ENCODE measurements around the gene SPIRE2. TPM values are rescaled to one million over a fixed set of nuclear protein-coding genes. Genes with fewer than 3 reads are reported as not detected.
"Not testable (repeated sequence)": the region's sequence is repeated elsewhere in the genome, so short reads cannot be mapped to it uniquely, and the experiment has no call there.

SPIRE2 gene
- total RNA-seq, 1 experiment from 2014 or later, result 21.7 TPM

DNA sequence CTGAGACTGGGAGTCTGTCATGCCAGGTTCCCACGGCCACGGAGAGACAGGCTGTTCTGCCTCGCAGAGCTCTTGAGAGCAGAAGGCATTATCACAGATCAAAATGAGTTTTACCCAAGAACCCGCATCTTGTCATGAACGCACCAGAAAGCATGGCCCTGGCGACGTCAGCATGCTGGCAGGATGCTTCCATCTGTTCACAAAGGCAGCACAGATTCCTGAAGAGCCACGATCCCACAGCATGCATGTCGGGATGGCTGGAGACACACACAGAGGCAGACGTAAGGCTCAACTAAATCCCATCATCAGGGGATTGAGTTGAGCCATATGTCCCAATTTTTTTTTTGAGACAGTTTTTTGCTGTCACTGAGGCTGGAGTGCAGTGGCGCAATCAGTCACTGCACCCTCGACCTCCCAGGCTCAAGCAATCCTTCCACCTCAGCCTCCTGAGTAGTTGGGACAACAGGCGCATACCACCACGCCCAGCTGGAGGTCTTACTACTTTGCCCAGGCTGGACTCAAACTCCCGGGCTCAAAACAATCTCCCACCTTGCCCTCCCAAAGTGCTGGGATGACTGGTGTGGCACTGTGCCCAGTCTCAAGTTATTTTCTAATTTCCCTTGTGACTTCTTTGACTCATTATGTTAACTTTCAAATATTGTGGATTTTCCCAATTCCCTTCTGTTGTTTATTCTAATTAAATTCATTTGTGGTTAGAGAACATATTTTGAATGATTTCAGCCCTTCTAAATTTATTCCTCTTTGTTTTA is 23.0 kb upstream of the SPIRE2 start:
- Histone ChIP-seq H3K36me3 (ENCODE audit: control insufficient read depth, insufficient read depth, low read length) (peaks cover 2% of the 10 kb centered on the region), H3K4me1 (ENCODE audit: control insufficient read depth, insufficient read depth, low read length) (no peaks in the 10 kb centered on the region), H3K27ac (ENCODE audit: low read length) (no peak overlapping the region), H3K27me3 (ENCODE audit: control insufficient read depth, insufficient read depth, low read length) (no peaks in the 10 kb centered on the region), H3K4me3 (ENCODE audit: low read depth in 2 of 2, low read length in 2 of 2) (no peak overlapping the region), H3K9me3 (ENCODE audit: control insufficient read depth, insufficient read depth, low read depth, low read length) (no peaks in the 10 kb centered on the region)
- ATAC-seq (no peak), DNase-seq (ENCODE audit: low read depth, low spot score) (no peak)
- ChIA-PET CTCF (no interaction called here), POLR2A (no interaction called here)
- no TSS peak for BruUV-seq (replicated peaks)
- in situ Hi-C loops (cut with HindIII; ENCODE audit: low pct_unique_long_range_greater_than_20kb, low sequenced_read_pairs), result no loop called here
- TF ChIP-seq POLR2AphosphoS5 (IDR thresholded peaks at IDR 0.05; ENCODE audit: low read depth, low read length), result no peak
- TF ChIP-seq TCF7L2 (IDR thresholded peaks at IDR 0.05; ENCODE audit: low read depth, low read length), result no peak
- TF ChIP-seq, protein P1, sequence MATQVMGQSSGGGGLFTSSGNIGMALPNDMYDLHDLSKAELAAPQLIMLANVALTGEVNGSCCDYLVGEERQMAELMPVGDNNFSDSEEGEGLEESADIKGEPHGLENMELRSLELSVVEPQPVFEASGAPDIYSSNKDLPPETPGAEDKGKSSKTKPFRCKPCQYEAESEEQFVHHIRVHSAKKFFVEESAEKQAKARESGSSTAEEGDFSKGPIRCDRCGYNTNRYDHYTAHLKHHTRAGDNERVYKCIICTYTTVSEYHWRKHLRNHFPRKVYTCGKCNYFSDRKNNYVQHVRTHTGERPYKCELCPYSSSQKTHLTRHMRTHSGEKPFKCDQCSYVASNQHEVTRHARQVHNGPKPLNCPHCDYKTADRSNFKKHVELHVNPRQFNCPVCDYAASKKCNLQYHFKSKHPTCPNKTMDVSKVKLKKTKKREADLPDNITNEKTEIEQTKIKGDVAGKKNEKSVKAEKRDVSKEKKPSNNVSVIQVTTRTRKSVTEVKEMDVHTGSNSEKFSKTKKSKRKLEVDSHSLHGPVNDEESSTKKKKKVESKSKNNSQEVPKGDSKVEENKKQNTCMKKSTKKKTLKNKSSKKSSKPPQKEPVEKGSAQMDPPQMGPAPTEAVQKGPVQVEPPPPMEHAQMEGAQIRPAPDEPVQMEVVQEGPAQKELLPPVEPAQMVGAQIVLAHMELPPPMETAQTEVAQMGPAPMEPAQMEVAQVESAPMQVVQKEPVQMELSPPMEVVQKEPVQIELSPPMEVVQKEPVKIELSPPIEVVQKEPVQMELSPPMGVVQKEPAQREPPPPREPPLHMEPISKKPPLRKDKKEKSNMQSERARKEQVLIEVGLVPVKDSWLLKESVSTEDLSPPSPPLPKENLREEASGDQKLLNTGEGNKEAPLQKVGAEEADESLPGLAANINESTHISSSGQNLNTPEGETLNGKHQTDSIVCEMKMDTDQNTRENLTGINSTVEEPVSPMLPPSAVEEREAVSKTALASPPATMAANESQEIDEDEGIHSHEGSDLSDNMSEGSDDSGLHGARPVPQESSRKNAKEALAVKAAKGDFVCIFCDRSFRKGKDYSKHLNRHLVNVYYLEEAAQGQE (IDR thresholded peaks at IDR 0.05; ENCODE audit: insufficient read depth in 1 of 2, low read depth in 2 of 2, low read length in 1 of 2), result no peak
- TF ChIP-seq, protein P2, sequence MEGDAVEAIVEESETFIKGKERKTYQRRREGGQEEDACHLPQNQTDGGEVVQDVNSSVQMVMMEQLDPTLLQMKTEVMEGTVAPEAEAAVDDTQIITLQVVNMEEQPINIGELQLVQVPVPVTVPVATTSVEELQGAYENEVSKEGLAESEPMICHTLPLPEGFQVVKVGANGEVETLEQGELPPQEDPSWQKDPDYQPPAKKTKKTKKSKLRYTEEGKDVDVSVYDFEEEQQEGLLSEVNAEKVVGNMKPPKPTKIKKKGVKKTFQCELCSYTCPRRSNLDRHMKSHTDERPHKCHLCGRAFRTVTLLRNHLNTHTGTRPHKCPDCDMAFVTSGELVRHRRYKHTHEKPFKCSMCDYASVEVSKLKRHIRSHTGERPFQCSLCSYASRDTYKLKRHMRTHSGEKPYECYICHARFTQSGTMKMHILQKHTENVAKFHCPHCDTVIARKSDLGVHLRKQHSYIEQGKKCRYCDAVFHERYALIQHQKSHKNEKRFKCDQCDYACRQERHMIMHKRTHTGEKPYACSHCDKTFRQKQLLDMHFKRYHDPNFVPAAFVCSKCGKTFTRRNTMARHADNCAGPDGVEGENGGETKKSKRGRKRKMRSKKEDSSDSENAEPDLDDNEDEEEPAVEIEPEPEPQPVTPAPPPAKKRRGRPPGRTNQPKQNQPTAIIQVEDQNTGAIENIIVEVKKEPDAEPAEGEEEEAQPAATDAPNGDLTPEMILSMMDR (IDR thresholded peaks at IDR 0.05), result no peak
- no peak for TF ChIP-seq SIN3A (IDR thresholded peaks at IDR 0.05; ENCODE audit: borderline replicate concordance, insufficient read depth, low read depth, low read length)
- intact Hi-C loops (cut with micrococcal nuclease; ENCODE audit: unreplicated experiment), result no loop called here

DNA sequence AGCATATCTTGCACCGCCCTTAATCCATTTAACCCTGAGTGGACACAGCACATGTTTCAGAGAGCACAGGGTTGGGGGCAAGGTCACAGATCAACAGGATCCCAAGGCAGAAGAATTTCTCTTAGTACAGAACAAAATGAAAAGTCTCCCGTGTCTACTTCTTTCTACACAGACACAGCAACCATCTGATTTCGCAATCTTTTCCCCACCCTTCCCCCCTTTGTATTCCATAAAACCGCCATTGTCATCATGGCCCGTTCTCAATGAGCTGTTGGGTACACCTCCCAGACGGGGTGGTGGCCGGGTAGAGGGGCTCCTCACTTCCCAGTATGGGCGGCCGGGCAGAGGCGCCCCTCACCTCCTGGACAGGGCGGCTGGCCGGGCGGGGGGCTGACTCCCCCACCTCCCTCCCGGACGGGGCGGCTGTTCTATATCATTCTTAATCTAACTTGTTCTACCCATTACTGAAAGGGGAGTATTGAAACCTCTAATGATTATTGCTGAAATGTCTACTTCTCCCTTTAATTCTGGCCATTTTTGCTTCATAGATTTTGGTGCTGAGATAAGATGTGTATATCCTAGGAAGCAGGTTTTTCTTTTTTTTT is 21.6 kb upstream of the SPIRE2 start:
- H3K27ac ChIP-seq (ENCODE audit: low read length); ATAC-seq; POLR2A ChIA-PET; H3K36me3 ChIP-seq (ENCODE audit: control insufficient read depth, insufficient read depth, low read length); H3K9me3 ChIP-seq (ENCODE audit: control insufficient read depth, insufficient read depth, low read depth, low read length); H3K4me3 ChIP-seq (ENCODE audit: low read depth in 2 of 2, low read length in 2 of 2); H3K4me1 ChIP-seq (ENCODE audit: control insufficient read depth, insufficient read depth, low read length); intact Hi-C loops (cut with micrococcal nuclease; ENCODE audit: unreplicated experiment); in situ Hi-C loops (cut with HindIII; ENCODE audit: low pct_unique_long_range_greater_than_20kb, low sequenced_read_pairs); DNase-seq (ENCODE audit: low read depth, low spot score); H3K27me3 ChIP-seq (ENCODE audit: control insufficient read depth, insufficient read depth, low read length); BruUV-seq (replicated peaks); CTCF ChIA-PET: not testable (repeated sequence)

DNA sequence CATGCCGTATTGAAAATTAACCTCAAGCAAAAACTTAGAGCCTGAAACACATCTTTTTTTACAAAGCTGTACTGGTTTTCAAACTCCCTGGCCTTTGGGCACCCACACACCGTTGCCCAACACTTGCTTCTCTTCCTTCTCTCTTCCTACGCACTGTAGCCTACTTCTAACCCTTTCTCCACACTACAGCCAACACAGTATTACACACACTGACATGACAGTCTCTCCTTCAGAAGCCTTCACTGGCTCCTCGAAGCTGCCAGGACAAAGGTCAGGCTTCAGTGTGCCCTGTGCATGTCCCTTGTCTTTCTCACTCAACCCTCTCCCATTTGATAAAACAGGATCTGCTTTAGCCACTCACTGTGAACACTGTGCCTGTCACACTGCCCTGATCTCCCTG is 19.8 kb upstream of the SPIRE2 start:
- intact Hi-C loops (cut with micrococcal nuclease; ENCODE audit: unreplicated experiment) (no loop called here), in situ Hi-C loops (cut with HindIII; ENCODE audit: low pct_unique_long_range_greater_than_20kb, low sequenced_read_pairs) (no loop called here)
- TF ChIP-seq TCF7L2 (IDR thresholded peaks at IDR 0.05; ENCODE audit: low read depth, low read length) (no peak), POLR2AphosphoS5 (IDR thresholded peaks at IDR 0.05; ENCODE audit: low read depth, low read length) (no peak), SIN3A (IDR thresholded peaks at IDR 0.05; ENCODE audit: borderline replicate concordance, insufficient read depth, low read depth, low read length) (no peak)
- TF ChIP-seq, protein P2 (IDR thresholded peaks at IDR 0.05), result no peak
- TF ChIP-seq, protein P1 (IDR thresholded peaks at IDR 0.05; ENCODE audit: insufficient read depth in 1 of 2, low read depth in 2 of 2, low read length in 1 of 2), result no peak
- ChIA-PET POLR2A (no interaction called here), CTCF (no interaction called here)
- BruUV-seq (replicated peaks), result no TSS peak
- H3K27me3 ChIP-seq (ENCODE audit: control insufficient read depth, insufficient read depth, low read length), result no peaks in the 10 kb centered on the region
- no peaks in the 10 kb centered on the region for H3K4me1 ChIP-seq (ENCODE audit: control insufficient read depth, insufficient read depth, low read length)
- ATAC-seq, result no peak
- H3K9me3 ChIP-seq (ENCODE audit: control insufficient read depth, insufficient read depth, low read depth, low read length), result no peaks in the 10 kb centered on the region
- no peak overlapping the region for H3K4me3 ChIP-seq (ENCODE audit: low read depth in 2 of 2, low read length in 2 of 2)
- H3K36me3 ChIP-seq (ENCODE audit: control insufficient read depth, insufficient read depth, low read length), result peaks cover 10% of the 10 kb centered on the region
- H3K27ac ChIP-seq (ENCODE audit: low read length), result no peak overlapping the region
- DNase-seq (ENCODE audit: low read depth, low spot score), result no peak

Data from Panc1 (cell line).